Kidney (tissue), 14 donors: ENCODE results near the gene KRT75. TPM values are rescaled to one million over a fixed set of nuclear protein-coding genes. Genes with fewer than 3 reads are reported as not detected.

Experiments
- DNase-seq, 5 donors: peaks; one replicate each; pipeline ENCODE4 v3.0.0-alpha.2; 2013 to 2020
- FAIRE-seq: peaks from 2 replicates; lab custom pipeline; 2012; peaks lifted over from hg19 to GRCh38; lab: Jason Lieb, UNC
- H3K27ac ChIP-seq, 2 donors: one replicate each; pipeline ENCODE4 v1.7.0; 2013; ENCODE audit warnings: low read depth in 2 of 2, low read length in 2 of 2, inconsistent platforms in 1 of 2
- H3K27me3 ChIP-seq: one replicate; pipeline ENCODE4 v1.7.1; 2013; ENCODE audit warnings: low read length, inconsistent platforms; ENCODE audit not compliant: control insufficient read depth, insufficient read depth
- H3K36me3 ChIP-seq, 3 donors: one replicate each; pipeline versions ENCODE4 v1.7.0 to v1.7.1; 2013; ENCODE audit warnings: low read length in 3 of 3, control low read depth in 1 of 3, inconsistent platforms in 1 of 3; ENCODE audit not compliant: insufficient read depth in 3 of 3, control insufficient read depth in 2 of 3
- H3K4me1 ChIP-seq, 3 donors: one replicate each; pipeline versions ENCODE4 v1.7.0 to v1.7.1; 2013; ENCODE audit warnings: low read length in 3 of 3, inconsistent platforms in 1 of 3, low read depth in 1 of 3; ENCODE audit not compliant: control insufficient read depth in 2 of 3, insufficient read depth in 2 of 3
- H3K4me3 ChIP-seq, 3 donors: one replicate each; pipeline versions ENCODE4 v1.7.0 to v1.8.1; 2013; ENCODE audit warnings: low read length in 3 of 3, control low read depth in 1 of 3, inconsistent platforms in 1 of 3
- H3K9ac ChIP-seq, 3 donors: one replicate each; pipeline versions ENCODE4 v1.7.0 to v1.7.1; 2013; ENCODE audit warnings: low read length in 3 of 3, control low read depth in 1 of 3, inconsistent platforms in 1 of 3
- H3K9me3 ChIP-seq, 3 donors: one replicate each; pipeline versions ENCODE4 v1.7.0 to v1.7.1; 2013; ENCODE audit warnings: low read length in 3 of 3, control low read depth in 1 of 3, inconsistent platforms in 1 of 3; ENCODE audit not compliant: control insufficient read depth in 2 of 3, insufficient read depth in 1 of 3
- intact Hi-C: fragments of 100-400 bp; cut with DNase I; formaldehyde crosslinking; loops from one replicate; pipeline ENCODE4 v1.11.1; 2022
- polyA plus RNA-seq: library from polyadenylated mRNA; stranded (reverse); fragments of 350-450 nt; fragmentation: Illumina TruSeq; extraction: RNeasy Lipid Tissue Mini Kit (QIAGEN cat#74804); gene quantifications from one replicate; pipeline ENCODE4 v1.2.3, GENCODE V29; 2014; ENCODE audit warnings: low read depth, low replicate concordance; ENCODE audit not compliant: insufficient read depth
- total RNA-seq: library from RNA; stranded (reverse); fragmentation: NEBNext Ultra II Directional; extraction: Animal tissue kit (Norgen Biotek cat#: 25700); gene quantifications from one replicate; pipeline ENCODE4 v1.2.1, GENCODE V29; 2021
- TF ChIP-seq, protein P1 (sequence below): IDR thresholded peaks from 3 replicates; pipeline ENCODE4 v1.5.1; 2012; ENCODE audit warnings: mild to moderate bottlenecking, moderate library complexity, borderline replicate concordance; ENCODE audit not compliant: insufficient read depth; ENCODE audit errors: extremely low read depth
- donor health status: control.
- donor health status: control.
- donor health status: control.
- donor health status: control.
- donor health status: control.
- donor health status: DM: yes; HTN: yes; CAD: no.
- donor health status: Normal renal cell carcinoma (clear cell type).

Gene KRT75
- total and polyA plus RNA-seq, 2 donors from 2014 or later, result not detected

DNA sequence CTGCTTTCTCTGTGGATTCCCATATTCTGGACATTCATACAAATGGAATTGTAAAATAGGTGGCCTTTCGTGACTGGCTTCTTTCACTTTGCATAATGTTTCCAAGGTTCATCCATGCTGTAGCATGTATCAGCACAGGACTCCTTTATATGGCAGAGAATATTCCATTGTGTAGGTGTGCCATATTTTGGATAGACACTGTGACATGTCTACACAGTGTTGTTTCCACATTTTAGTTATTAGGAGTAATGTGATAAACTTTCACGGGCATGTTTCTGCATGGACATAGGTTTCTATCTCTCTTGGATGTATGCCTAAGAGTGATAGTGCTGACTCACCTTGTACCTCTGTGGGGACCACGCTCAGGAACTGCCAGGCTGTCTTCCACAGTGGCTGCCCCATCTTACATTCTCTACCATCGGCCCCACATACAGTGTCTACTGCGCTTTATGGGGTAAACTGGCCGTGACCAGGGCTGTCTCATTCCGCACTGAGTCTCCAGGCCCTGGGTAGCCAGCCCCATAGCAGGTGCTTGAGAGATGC lies 41.6 kb downstream of the KRT75 start:
- no peak overlapping the region for H3K9ac ChIP-seq
- FAIRE-seq (no peak), DNase-seq (peak in 1 of 5 donors; percentile 8)
- no peak overlapping the region for H3K27ac ChIP-seq
- no peaks in the 10 kb centered on the region for H3K9me3 ChIP-seq
- H3K27me3 ChIP-seq, result no peaks in the 10 kb centered on the region
- no peaks in the 10 kb centered on the region for H3K36me3 ChIP-seq
- intact Hi-C loops, result no loop called here
- no peaks in the 10 kb centered on the region for H3K4me1 ChIP-seq
- TF ChIP-seq, protein P1, sequence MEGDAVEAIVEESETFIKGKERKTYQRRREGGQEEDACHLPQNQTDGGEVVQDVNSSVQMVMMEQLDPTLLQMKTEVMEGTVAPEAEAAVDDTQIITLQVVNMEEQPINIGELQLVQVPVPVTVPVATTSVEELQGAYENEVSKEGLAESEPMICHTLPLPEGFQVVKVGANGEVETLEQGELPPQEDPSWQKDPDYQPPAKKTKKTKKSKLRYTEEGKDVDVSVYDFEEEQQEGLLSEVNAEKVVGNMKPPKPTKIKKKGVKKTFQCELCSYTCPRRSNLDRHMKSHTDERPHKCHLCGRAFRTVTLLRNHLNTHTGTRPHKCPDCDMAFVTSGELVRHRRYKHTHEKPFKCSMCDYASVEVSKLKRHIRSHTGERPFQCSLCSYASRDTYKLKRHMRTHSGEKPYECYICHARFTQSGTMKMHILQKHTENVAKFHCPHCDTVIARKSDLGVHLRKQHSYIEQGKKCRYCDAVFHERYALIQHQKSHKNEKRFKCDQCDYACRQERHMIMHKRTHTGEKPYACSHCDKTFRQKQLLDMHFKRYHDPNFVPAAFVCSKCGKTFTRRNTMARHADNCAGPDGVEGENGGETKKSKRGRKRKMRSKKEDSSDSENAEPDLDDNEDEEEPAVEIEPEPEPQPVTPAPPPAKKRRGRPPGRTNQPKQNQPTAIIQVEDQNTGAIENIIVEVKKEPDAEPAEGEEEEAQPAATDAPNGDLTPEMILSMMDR, result no peak
- no peak overlapping the region for H3K4me3 ChIP-seq

DNA sequence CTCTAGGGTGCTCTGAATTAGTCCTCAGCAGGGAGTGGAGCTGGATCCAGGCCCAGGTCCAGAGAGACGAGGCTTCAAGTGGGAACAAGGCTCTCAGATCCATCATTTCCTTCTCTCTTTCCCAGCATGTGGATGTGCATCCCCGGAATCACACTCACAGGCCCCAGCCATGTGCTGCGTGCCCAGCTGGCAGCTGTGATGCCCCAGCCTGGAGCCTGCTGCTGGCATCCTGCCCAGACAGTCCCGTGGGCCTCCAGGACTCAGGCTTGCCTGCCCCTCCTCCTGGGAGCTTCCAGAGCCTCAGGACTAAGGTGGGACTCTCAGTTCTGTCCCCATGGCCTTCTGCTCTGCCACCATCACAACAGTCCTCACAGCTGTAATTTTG lies 42.6 kb downstream of the KRT75 start:
- Histone ChIP-seq H3K27ac (no peak overlapping the region), H3K4me3 (no peak overlapping the region), H3K9me3 (no peaks in the 10 kb centered on the region), H3K9ac (no peak overlapping the region), H3K4me1 (no peaks in the 10 kb centered on the region), H3K27me3 (no peaks in the 10 kb centered on the region), H3K36me3 (no peaks in the 10 kb centered on the region)
- DNase-seq (peak in 2 of 5 donors; percentile 26 to 73), FAIRE-seq (no peak)
- intact Hi-C loops, result no loop called here
- TF ChIP-seq, protein P1, result no peak

DNA sequence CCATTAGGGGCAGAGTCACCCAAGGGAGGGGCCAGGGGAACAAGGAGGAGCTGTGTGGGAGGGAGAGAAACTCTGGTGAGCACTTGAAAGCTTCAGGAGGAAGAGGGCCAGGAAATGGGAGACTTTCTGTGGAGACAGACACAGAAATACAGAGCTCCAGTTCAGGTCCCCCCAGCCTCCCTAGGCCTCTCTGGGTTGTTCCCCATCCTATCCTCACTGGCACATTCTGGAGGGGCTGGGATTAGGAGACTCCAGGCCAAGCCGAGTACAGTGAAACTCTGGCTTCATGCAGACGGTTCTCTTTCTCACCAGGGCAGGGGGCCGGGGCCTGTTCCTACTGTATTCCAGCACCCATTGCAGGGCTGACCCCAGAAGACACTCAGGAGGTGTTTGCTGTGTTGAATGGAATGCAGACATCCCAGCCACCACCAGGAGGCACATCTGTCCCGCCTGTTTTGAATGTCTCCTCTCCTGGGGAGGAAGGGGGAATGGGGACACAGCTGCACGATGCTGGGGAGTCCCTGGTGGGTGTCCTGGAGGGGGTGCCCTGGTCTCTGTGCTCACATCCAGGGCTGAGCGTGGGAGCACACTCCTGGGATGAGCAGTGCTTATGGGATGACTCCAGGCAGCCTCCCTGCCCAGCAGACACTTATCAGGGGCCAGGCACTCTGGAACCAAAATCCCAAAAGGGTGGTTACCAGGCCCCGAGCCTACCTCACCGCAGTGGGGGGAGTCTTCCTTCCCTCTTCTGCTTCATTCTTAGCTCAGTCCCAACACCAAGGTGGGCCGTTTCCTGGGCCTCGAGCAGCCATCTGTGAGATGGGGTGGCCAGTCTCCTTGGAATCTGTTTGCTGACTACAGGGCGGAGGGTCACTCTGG lies 43.2 kb downstream of the KRT75 start:
- DNase-seq (peak in 1 of 5 donors; percentile 50), FAIRE-seq (no peak)
- intact Hi-C loops, result no loop called here
- H3K36me3 ChIP-seq, result no peaks in the 10 kb centered on the region
- no peak overlapping the region for H3K4me3 ChIP-seq
- no peak overlapping the region for H3K9ac ChIP-seq
- H3K27me3 ChIP-seq, result no peaks in the 10 kb centered on the region
- no peaks in the 10 kb centered on the region for H3K4me1 ChIP-seq
- no peaks in the 10 kb centered on the region for H3K9me3 ChIP-seq
- H3K27ac ChIP-seq, result no peak overlapping the region
- TF ChIP-seq, protein P1, result no peak
